D341Med (cell line): ENCODE measurements around the gene CITED2.

ENCODE experiments used
- DNase-seq: peaks from one replicate; pipeline ENCODE4 v3.0.0; 2012; ENCODE audit warnings: low spot score

Gene CITED2

DNA sequence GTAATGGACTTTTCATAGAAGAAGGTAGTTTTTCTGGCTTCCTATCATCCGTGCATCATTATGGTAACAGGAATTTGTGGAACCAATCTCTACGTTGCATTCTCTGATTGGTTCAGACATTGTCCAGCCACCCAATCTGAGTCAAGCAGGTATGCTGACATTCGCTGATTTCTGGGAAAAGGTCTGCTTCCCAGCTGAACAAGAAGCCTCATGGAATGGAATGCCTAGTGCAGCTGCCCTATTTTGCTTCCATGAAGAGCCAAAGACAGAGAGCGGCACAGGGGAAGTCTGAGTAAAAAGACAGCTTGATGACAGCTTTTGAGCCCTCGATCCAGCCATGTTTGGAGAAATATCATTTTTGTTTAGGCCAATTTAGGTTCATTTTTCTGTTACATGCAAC, 44.1 kb downstream of the CITED2 start:
- DNase-seq, result no peak

DNA sequence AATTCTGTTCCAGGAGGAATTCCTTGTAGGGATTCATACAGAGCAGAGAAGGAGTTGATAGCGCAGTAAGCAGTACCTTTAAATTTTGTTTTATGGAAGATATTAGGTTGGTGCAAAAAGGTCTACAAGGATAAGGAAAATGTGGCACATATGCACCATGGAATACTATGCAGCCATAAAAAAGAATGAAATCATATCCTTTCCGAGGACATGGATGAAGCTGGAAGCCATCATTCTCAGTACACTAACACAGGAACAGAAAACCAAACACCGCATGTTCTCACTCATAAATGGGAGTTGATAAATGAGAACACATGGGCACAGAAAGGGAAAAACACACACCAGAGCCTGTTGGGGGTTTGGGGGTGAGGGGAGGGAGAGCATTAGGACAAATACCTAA, 45.2 kb downstream of the CITED2 start:
- no peak for DNase-seq

DNA sequence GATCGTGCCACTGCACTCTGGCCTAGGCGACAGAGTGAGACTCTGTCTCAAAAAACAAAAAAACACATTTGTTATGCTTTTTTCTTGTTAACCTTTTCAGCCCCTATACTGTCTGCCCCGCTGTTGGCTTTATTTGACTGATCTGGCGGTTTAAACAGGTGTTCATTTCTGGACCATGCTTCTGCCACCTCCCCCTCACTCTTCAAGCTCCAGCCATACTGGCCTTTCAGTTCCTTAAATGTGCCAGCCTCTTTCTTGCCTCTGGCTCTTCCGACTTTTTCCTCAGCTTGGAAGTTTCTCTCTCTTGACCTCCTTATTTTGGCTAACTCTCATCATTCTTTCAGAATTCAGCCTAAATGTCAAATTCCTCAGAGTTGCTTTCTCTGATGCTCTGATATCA, 47.4 kb downstream of the CITED2 start:
- no peak for DNase-seq

DNA sequence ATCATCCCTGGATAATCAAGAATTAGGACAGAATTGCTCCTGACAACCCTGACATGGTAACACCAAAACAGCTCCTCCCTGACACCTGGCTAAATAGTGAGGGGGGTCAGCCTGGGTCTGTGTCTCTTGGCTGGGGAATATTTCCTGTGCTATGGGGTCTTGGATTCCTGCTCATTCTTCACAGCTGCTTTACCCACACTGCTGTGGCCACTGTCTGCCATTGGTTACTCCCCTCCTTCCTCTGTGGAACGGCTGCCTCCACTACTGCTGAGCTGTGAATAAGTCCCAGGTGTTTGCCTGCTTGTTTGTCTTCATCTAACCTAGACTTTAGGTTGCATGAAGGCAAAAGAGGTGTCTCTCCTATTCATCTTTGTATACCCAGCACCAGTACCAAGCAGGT, 48.8 kb downstream of the CITED2 start:
- DNase-seq, result no peak

DNA sequence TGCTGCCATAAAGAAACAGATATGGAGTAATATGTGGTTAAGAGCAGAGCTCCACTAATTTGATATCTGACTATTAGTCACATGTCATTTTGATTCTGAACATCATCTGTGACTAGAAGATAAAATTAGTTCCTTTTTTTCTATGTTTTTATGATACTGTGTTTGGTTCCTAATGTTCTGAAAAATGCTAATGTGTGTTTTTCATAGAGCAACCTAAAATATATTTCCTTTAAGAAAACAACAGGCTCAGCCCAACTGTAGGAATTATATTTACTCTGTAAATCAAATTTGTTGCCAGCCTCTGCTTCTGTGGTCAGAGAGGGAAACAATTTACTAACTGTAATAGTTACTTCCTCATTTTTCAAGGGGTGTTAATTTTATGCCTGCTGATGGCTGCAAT, 49.3 kb downstream of the CITED2 start:
- no peak for DNase-seq

DNA sequence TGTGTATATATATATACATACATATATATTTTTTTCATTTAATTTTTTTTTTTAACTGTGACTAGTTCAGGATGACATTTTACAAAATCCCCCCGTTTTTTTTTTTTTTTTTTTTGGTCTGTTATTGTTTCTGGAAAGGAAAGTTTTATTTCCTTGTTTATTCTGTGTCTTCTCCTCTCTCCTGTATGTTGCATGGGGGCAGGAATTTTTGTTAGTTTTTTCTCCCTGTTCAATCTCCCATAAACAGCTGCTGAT, 50.2 kb downstream of the CITED2 start:
- DNase-seq, result no peak

DNA sequence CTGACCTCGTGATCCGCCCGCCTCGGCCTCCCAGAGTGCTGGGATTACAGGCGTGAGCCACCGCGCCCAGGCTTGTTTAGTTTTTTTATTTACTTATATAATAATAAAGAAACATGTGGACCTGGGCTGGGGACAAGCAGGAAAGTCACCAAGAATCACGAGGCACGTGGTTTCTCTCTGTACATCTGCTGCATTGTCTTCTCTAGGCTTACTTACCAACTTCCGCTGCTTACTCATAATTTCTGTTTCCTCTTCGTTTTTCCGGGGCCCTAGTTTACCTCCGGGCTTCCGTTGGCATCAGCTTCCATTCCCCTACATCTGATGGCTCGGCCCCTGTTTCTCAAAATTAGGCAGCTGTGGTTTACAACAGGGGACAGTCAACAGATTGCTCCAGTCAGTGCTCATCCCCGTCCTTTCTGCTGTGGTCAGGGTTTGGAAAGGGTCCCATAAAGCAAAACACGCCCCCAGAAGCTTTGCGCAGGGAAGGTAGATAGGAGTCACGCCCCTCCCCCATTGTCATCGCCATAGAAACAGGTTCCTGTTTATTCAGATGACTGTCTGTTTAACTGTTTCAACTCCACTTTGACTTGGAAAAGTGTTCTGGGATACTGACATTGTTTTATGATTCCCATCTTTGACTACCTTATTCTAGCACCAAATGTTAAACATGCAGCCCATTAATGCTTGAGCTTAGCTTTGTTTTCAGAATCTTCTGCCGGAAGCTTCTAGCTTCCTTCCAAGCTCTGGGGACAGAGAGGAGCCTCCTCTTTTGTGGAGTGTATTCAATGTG, 50.7 kb downstream of the CITED2 start:
- no peak for DNase-seq
